Esophagus muscularis mucosa (tissue), 4 donors: ENCODE results near the gene SHPK. TPM values are rescaled to one million over a fixed set of nuclear protein-coding genes. Genes with fewer than 3 reads are reported as not detected.
A peak's percentile ranks its signal among the peaks of the same experiment; 100 is the strongest.

ENCODE experiments used
- DNase-seq: peaks from one replicate; pipeline ENCODE4 v3.0.0-alpha.2; 2017; ENCODE audit errors: extremely low spot score
- H3K27ac ChIP-seq, 4 donors: fragments of 200-600 bp; sonication (generic); replicated peaks in 1 of 4; 1 replicate in 3 of 4; 2 replicates in 1 of 4; pipeline ENCODE4 v1.5.1; 2016 to 2019; ENCODE audit warnings: mild to moderate bottlenecking in 1 of 4
- H3K27me3 ChIP-seq, 4 donors: fragments of 200-600 bp; sonication (generic); one replicate each; pipeline versions ENCODE4 v1.5.1 to v1.6.0; 2016 to 2019
- H3K36me3 ChIP-seq, 4 donors: fragments of 200-600 bp; sonication (generic); one replicate each; pipeline ENCODE4 v1.5.1; 2016 to 2019
- H3K4me1 ChIP-seq, 4 donors: fragments of 200-600 bp; sonication (generic); one replicate each; pipeline ENCODE4 v1.5.1; 2016 to 2019
- H3K4me3 ChIP-seq, 4 donors: fragments of 200-600 bp; sonication (generic); 1 replicate in 2 of 4; 2 replicates in 2 of 4; pipeline ENCODE4 v1.5.1; 2016 to 2019; ENCODE audit warnings: mild to moderate bottlenecking in 4 of 4, moderate library complexity in 1 of 4
- H3K9me3 ChIP-seq, 4 donors: fragments of 200-600 bp; sonication (generic); 1 replicate in 3 of 4; 2 replicates in 1 of 4; pipeline ENCODE4 v1.5.1; 2016 to 2019
- CTCF ChIP-seq, 3 experiments: fragments of 200-600 bp in 2 of 3; fragments of 450-650 bp in 1 of 3; sonication (generic) in 2 of 3; IDR thresholded peaks; one replicate each; pipeline ENCODE4 v1.5.1; 2017 to 2019; ENCODE audit warnings: antibody characterized with exemption in 3 of 3, mild to moderate bottlenecking in 2 of 3, moderate library complexity in 1 of 3
- EP300 ChIP-seq: sonication (generic); formaldehyde crosslinking; IDR thresholded peaks from one replicate; pipeline ENCODE4 v1.6.1; 2017; ENCODE audit warnings: antibody characterized with exemption
- POLR2A ChIP-seq: fragments of 450-650 bp; IDR thresholded peaks from one replicate; pipeline ENCODE4 v1.6.1; 2017; ENCODE audit warnings: antibody characterized with exemption, moderate library complexity, mild to moderate bottlenecking, low read depth
- POLR2AphosphoS5 ChIP-seq, 2 donors: sonication (generic); formaldehyde crosslinking; IDR thresholded peaks; one replicate each; pipeline ENCODE4 v1.6.1; 2017; ENCODE audit warnings: antibody characterized with exemption in 2 of 2
- WGBS: methylation state at CpG from one replicate; pipeline ENCODE4 v1.1.5; 2018; 5-methylcytosine and 5-hydroxymethylcytosine counted together
- intact Hi-C: fragments of 100-400 bp; cut with DNase I; formaldehyde crosslinking; loops from one replicate; pipeline ENCODE4 v1.15.1; 2023
- total RNA-seq, 4 donors: library from RNA; depleted of rRNA; stranded (reverse); fragments of >200 nt; gene quantifications; one replicate each; pipeline versions ENCODE4 v1.1.0 to v1.2.1, GENCODE V29; 2016

SHPK gene
- total RNA-seq, 4 donors from 2014 or later: 5.0 to 10.7 (median 5.6) TPM

- DNase-seq: no peak
- peaks cover 15 to 47% (median 41%) of the 10 kb centered on the region in 4 donors for H3K36me3 ChIP-seq
- H3K27me3 ChIP-seq: no peaks in the 10 kb centered on the region
- intact Hi-C loops: no loop called here
- no peak overlapping the region for H3K4me3 ChIP-seq
- no peak overlapping the region for H3K27ac ChIP-seq
- no peak for TF ChIP-seq CTCF (IDR thresholded peaks at IDR 0.05)
- TF ChIP-seq POLR2A: no peak
- no peak for TF ChIP-seq EP300
- WGBS: 89% methylated on average over 20 of the region's 33 CpGs
- no peaks in the 10 kb centered on the region for H3K9me3 ChIP-seq
- H3K4me1 ChIP-seq: peaks cover 48 to 54% (median 49%) of the 10 kb centered on the region in 4 donors
These were observed 27.3 kb upstream of the SHPK start for GRCh38 chr17:3663102-3664011.

- peak overlapping the region; percentile 72 to 87 (median 78) for H3K27ac ChIP-seq
- no peak for TF ChIP-seq CTCF (IDR thresholded peaks at IDR 0.05)
- no peak for TF ChIP-seq EP300
- no peak for TF ChIP-seq POLR2AphosphoS5 (IDR thresholded peaks at IDR 0.05)
- TF ChIP-seq POLR2A: no peak
- no peak for DNase-seq
- peaks cover 29 to 42% (median 33%) of the 10 kb centered on the region in 4 donors for H3K4me1 ChIP-seq
- H3K36me3 ChIP-seq: peaks cover 15 to 57% (median 44%) of the 10 kb centered on the region in 4 donors
- H3K4me3 ChIP-seq: no peak overlapping the region
- H3K9me3 ChIP-seq: no peaks in the 10 kb centered on the region
- WGBS: 83% methylated on average over 9 of the region's 23 CpGs
- intact Hi-C loops: no loop called here
- H3K27me3 ChIP-seq: no peaks in the 10 kb centered on the region
These were observed 24.4 kb upstream of the SHPK start for GRCh38 chr17:3660311-3660891.

- Histone ChIP-seq H3K27me3 (no peaks in the 10 kb centered on the region), H3K4me3 (peak overlapping the region in 1 of 4 donors; percentile 5), H3K4me1 (peaks cover 26 to 40% (median 33%) of the 10 kb centered on the region in 4 donors), H3K36me3 (peaks cover 15 to 60% (median 40%) of the 10 kb centered on the region in 4 donors), H3K27ac (peak overlapping the region; percentile 72 to 87 (median 78)), H3K9me3 (no peaks in the 10 kb centered on the region)
- intact Hi-C loops: no loop called here
- WGBS: 61% methylated on average over 22 of the region's 22 CpGs
- DNase-seq: no peak
- TF ChIP-seq POLR2AphosphoS5 (IDR thresholded peaks at IDR 0.05): peak; percentile 45 to 49
- TF ChIP-seq EP300: no peak
- TF ChIP-seq CTCF (IDR thresholded peaks at IDR 0.05): peak in 1 of 3 experiments; percentile 41
These were observed 23.6 kb upstream of the SHPK start for GRCh38 chr17:3659541-3660111.

- TF ChIP-seq CTCF (IDR thresholded peaks at IDR 0.05) (no peak), POLR2A (no peak), POLR2AphosphoS5 (IDR thresholded peaks at IDR 0.05) (no peak)
- peak overlapping the region; percentile 72 to 87 (median 78) for H3K27ac ChIP-seq
- WGBS: 74% methylated on average over 18 of the region's 22 CpGs
- peak overlapping the region in 1 of 4 donors; percentile 5 for H3K4me3 ChIP-seq
- H3K27me3 ChIP-seq: no peaks in the 10 kb centered on the region
- DNase-seq: no peak
- intact Hi-C loops: no loop called here
- H3K9me3 ChIP-seq: no peaks in the 10 kb centered on the region
- H3K36me3 ChIP-seq: peaks cover 9 to 53% (median 33%) of the 10 kb centered on the region in 4 donors
- peaks cover 21 to 40% (median 33%) of the 10 kb centered on the region in 4 donors for H3K4me1 ChIP-seq
These were observed 22.9 kb upstream of the SHPK start for GRCh38 chr17:3658784-3659449.
